H9 (cell line): ENCODE measurements around the gene ZIM2. TPM values are rescaled to one million over a fixed set of nuclear protein-coding genes. Genes with fewer than 3 reads are reported as not detected.

Source experiments
- DNase-seq: peaks from one replicate; pipeline ENCODE4 v3.0.0-alpha.2; 2017
- H2AFZ ChIP-seq: one replicate; pipeline ENCODE4 v1.6.1; 2013; ENCODE audit warnings: mild to moderate bottlenecking, low read length, control low read depth, moderate library complexity
- H2AK5ac ChIP-seq: 2 replicates; pipeline ENCODE4 v1.6.1; 2013; ENCODE audit warnings: low read length, control low read depth, mixed read lengths; ENCODE audit not compliant: insufficient read length
- H2BK120ac ChIP-seq: one replicate; pipeline ENCODE4 v1.6.1; 2013; ENCODE audit warnings: low read depth, mild to moderate bottlenecking, low read length, control low read depth, inconsistent platforms; ENCODE audit not compliant: poor library complexity, severe bottlenecking
- H2BK12ac ChIP-seq: 2 replicates; pipeline ENCODE4 v1.6.1; 2013; ENCODE audit warnings: low read length, control low read depth, mixed read lengths, low read depth; ENCODE audit not compliant: insufficient read length
- H2BK15ac ChIP-seq: 2 replicates; pipeline ENCODE4 v1.6.1; 2013; ENCODE audit warnings: low read depth, low read length, control low read depth
- H2BK20ac ChIP-seq: one replicate; pipeline ENCODE4 v1.6.1; 2013; ENCODE audit warnings: low read depth, mild to moderate bottlenecking, low read length, control low read depth, inconsistent platforms; ENCODE audit not compliant: poor library complexity, severe bottlenecking
- H2BK5ac ChIP-seq: 2 replicates; pipeline ENCODE4 v1.6.1; 2013; ENCODE audit warnings: low read length, control low read depth, mixed read lengths; ENCODE audit not compliant: insufficient read length
- H3K14ac ChIP-seq: 2 replicates; pipeline ENCODE4 v1.6.1; 2013; ENCODE audit warnings: low read length, control low read depth; ENCODE audit not compliant: insufficient read depth
- H3K18ac ChIP-seq: 2 replicates; pipeline ENCODE4 v1.6.1; 2013; ENCODE audit warnings: low read depth, mild to moderate bottlenecking, mixed read lengths, low read length, control low read depth; ENCODE audit not compliant: insufficient read length
- H3K23ac ChIP-seq: 2 replicates; pipeline ENCODE4 v1.6.1; 2013; ENCODE audit warnings: low read length, control low read depth, mixed read lengths, low read depth; ENCODE audit not compliant: insufficient read length
- H3K23me2 ChIP-seq: 2 replicates; pipeline ENCODE4 v1.6.1; 2013; ENCODE audit warnings: low read depth, mild to moderate bottlenecking, mixed read lengths, low read length, control low read depth; ENCODE audit not compliant: insufficient read length, poor library complexity, severe bottlenecking
- H3K27ac ChIP-seq: 2 replicates; pipeline ENCODE4 v1.5.1; 2013; ENCODE audit warnings: low read length, control low read depth, mixed read lengths, low read depth; ENCODE audit not compliant: insufficient read length
- H3K27me3 ChIP-seq: 2 replicates; pipeline ENCODE4 v1.6.1; 2013; ENCODE audit warnings: low read length, control low read depth, inconsistent platforms; ENCODE audit not compliant: insufficient read depth
- H3K4ac ChIP-seq: 2 replicates; pipeline ENCODE4 v1.6.1; 2013; ENCODE audit warnings: low read depth, mild to moderate bottlenecking, control low read depth, inconsistent platforms, low read length, moderate library complexity
- H3K4me1 ChIP-seq: 2 replicates; pipeline ENCODE4 v1.6.1; 2013; ENCODE audit warnings: low read length, control low read depth, inconsistent platforms; ENCODE audit not compliant: insufficient read depth
- H3K4me2 ChIP-seq: 2 replicates; pipeline ENCODE4 v1.6.1; 2013; ENCODE audit warnings: low read length, control low read depth, mixed read lengths; ENCODE audit not compliant: insufficient read length, insufficient read depth
- H3K56ac ChIP-seq: 2 replicates; pipeline ENCODE4 v1.6.1; 2013; ENCODE audit warnings: low read depth, mild to moderate bottlenecking, mixed read lengths, low read length, control low read depth; ENCODE audit not compliant: insufficient read length
- H3K79me1 ChIP-seq: 2 replicates; pipeline ENCODE4 v1.6.1; 2013; ENCODE audit warnings: low read depth, mild to moderate bottlenecking, moderate library complexity, low read length, control low read depth, inconsistent platforms; ENCODE audit not compliant: insufficient read depth, poor library complexity, severe bottlenecking
- H3K79me2 ChIP-seq: 2 replicates; pipeline ENCODE4 v1.6.1; 2013; ENCODE audit warnings: low read length, control low read depth, inconsistent platforms; ENCODE audit not compliant: insufficient read depth
- H3K9ac ChIP-seq: 2 replicates; pipeline ENCODE4 v1.6.1; 2013; ENCODE audit warnings: low read length, control low read depth, mixed read lengths; ENCODE audit not compliant: insufficient read length; ENCODE audit errors: extremely low read depth
- H3K9me3 ChIP-seq: one replicate; pipeline ENCODE4 v1.6.1; 2013; ENCODE audit warnings: low read depth, low read length, inconsistent platforms; ENCODE audit not compliant: control insufficient read depth
- H3T11ph ChIP-seq: one replicate; pipeline ENCODE4 v1.6.1; 2013; ENCODE audit warnings: mild to moderate bottlenecking, low read length, control low read depth, inconsistent platforms
- H4K20me1 ChIP-seq: one replicate; pipeline ENCODE4 v1.6.1; 2013; ENCODE audit not compliant: control insufficient read depth, insufficient read length, insufficient read depth
- H4K5ac ChIP-seq: 2 replicates; pipeline ENCODE4 v1.6.1; 2013; ENCODE audit warnings: low read depth, mild to moderate bottlenecking, mixed read lengths, low read length, control low read depth; ENCODE audit not compliant: insufficient read length
- H4K8ac ChIP-seq: replicated peaks from 2 replicates; pipeline ENCODE4 v1.6.1; 2013; ENCODE audit warnings: low read length, control low read depth, mixed read lengths, low read depth; ENCODE audit not compliant: insufficient read length
- H4K91ac ChIP-seq: 2 replicates; pipeline ENCODE4 v1.6.1; 2013; ENCODE audit warnings: low read depth, mild to moderate bottlenecking, moderate library complexity, mixed read lengths, low read length, control low read depth; ENCODE audit not compliant: insufficient read length
- H3K27ac Mint-ChIP-seq, 3 experiments: 2 replicates in 2 of 3; 3 replicates in 1 of 3; pipeline ENCODE4 v1.8.0; 2020 to 2021; ENCODE audit warnings: mixed read lengths in 3 of 3, mild to moderate bottlenecking in 1 of 3, moderate library complexity in 1 of 3
- H3K27me3 Mint-ChIP-seq: 2 replicates; pipeline ENCODE4 v1.8.0; 2021; ENCODE audit warnings: low read depth, mild to moderate bottlenecking, moderate library complexity, mixed read lengths
- H3K36me3 Mint-ChIP-seq, 3 experiments: 2 replicates in 2 of 3; 3 replicates in 1 of 3; pipeline ENCODE4 v1.8.0; 2020 to 2021; ENCODE audit warnings: low read depth in 3 of 3, mixed read lengths in 3 of 3; ENCODE audit not compliant: insufficient read depth in 1 of 3
- H3K4me1 Mint-ChIP-seq, 2 experiments: 2 replicates each; pipeline ENCODE4 v1.8.0; 2020; ENCODE audit warnings: mixed read lengths in 2 of 2
- H3K4me3 Mint-ChIP-seq, 2 experiments: 2 replicates in 1 of 2; 3 replicates in 1 of 2; pipeline ENCODE4 v1.8.0; 2020 to 2021; ENCODE audit warnings: mild to moderate bottlenecking in 2 of 2, mixed read lengths in 2 of 2, moderate library complexity in 1 of 2
- H3K9me3 Mint-ChIP-seq, 2 experiments: 2 replicates in 1 of 2; 3 replicates in 1 of 2; pipeline ENCODE4 v1.8.0; 2020; ENCODE audit warnings: mild to moderate bottlenecking in 2 of 2, mixed read lengths in 2 of 2, moderate library complexity in 1 of 2
- CTCF ChIP-seq: fragments of 200-600 bp; sonication (generic); conservative IDR thresholded peaks from 3 replicates; pipeline ENCODE4 v1.8.0; 2021; ENCODE audit warnings: antibody characterized with exemption, mild to moderate bottlenecking
- WGBS: extraction: QIAGEN DNeasy Blood & Tissue Kit; methylation state at CpG from one replicate; pipeline ENCODE4 v1.1.7; 2013; ENCODE audit warnings: missing lambda C conversion rate, low lambda C conversion rate, mixed read lengths; ENCODE audit not compliant: insufficient read length; ENCODE audit errors: extremely low coverage; 5-methylcytosine and 5-hydroxymethylcytosine counted together
- total RNA-seq: library from RNA; stranded (reverse); gene quantifications from 2 replicates; pipeline ENCODE4 v1.2.1, GENCODE V29; 2021

The ZIM2 gene
- total RNA-seq, 1 experiment from 2014 or later = not detected

- no peaks in the 10 kb centered on the region for H3K27me3 ChIP-seq
- TF ChIP-seq CTCF = 0 out of 3 replicates have a peak, but pooled peaks have one; percentile 13
Measured at GRCh38 chr19:56764196-56764695, 76.3 kb downstream of the ZIM2 start.

More at GRCh38 chr19:56764196-56764695, 76.3 kb downstream of the ZIM2 start:
- Histone ChIP-seq H3K4ac (no peak overlapping the region), H2AK5ac (no peak overlapping the region), H2BK5ac (no peak overlapping the region), H2BK12ac (no peak overlapping the region), H3K23ac (no peak overlapping the region), H3K23me2 (no peaks in the 10 kb centered on the region), H3K4me1 (no peaks in the 10 kb centered on the region), H3K27ac (no peak overlapping the region), H4K5ac (no peak overlapping the region), H2AFZ (no peak overlapping the region), H3K14ac (no peak overlapping the region), H3K18ac (no peak overlapping the region), H2BK120ac (no peak overlapping the region), H2BK15ac (no peak overlapping the region), H3K9me3 (peaks cover 79% of the 10 kb centered on the region), H3K79me1 (no peaks in the 10 kb centered on the region), H4K20me1 (no peaks in the 10 kb centered on the region), H3K4me2 (no peak overlapping the region), H4K8ac (no peak overlapping the region), H3K56ac (no peak overlapping the region), H3K79me2 (no peaks in the 10 kb centered on the region), H4K91ac (no peak overlapping the region), H3K9ac (no peak overlapping the region), H2BK20ac (no peak overlapping the region), H3T11ph (no peak overlapping the region)
- DNase-seq = no peak
- Mint-ChIP-seq H3K4me3 (no peak overlapping the region), H3K36me3 (peaks cover 17 to 43% (median 18%) of the 10 kb centered on the region in 3 experiments), H3K27ac (no peak overlapping the region), H3K27me3 (peaks cover 6% of the 10 kb centered on the region), H3K9me3 (peaks cover 90 to 92% of the 10 kb centered on the region in 2 experiments), H3K4me1 (no peaks in the 10 kb centered on the region)
- WGBS = no CpG with 5 or more reads among the region's 1 CpG
